KMS-11 (cell line): ENCODE results near the gene GAK.

Experiments used
- H2AFZ ChIP-seq: fragments of 200-600 bp; sonication (generic); 2 replicates; pipeline ENCODE4 v1.6.1; 2016; ENCODE audit warnings: antibody characterized with exemption, mixed run types, low read depth
- H3K27ac ChIP-seq: fragments of 200-600 bp; sonication (generic); 2 replicates; pipeline ENCODE4 v1.6.1; 2016; ENCODE audit warnings: mild to moderate bottlenecking, mixed run types
- H3K27me3 ChIP-seq: fragments of 200-600 bp; sonication (generic); 2 replicates; pipeline ENCODE4 v1.6.1; 2017; ENCODE audit warnings: mild to moderate bottlenecking, low read depth, mixed run types, moderate library complexity; ENCODE audit not compliant: insufficient read depth
- H3K36me3 ChIP-seq: fragments of 200-600 bp; sonication (generic); 2 replicates; pipeline ENCODE4 v1.6.1; 2017; ENCODE audit warnings: mild to moderate bottlenecking, mixed run types; ENCODE audit not compliant: insufficient read depth
- H3K4me1 ChIP-seq: fragments of 200-600 bp; sonication (generic); 2 replicates; pipeline ENCODE4 v1.6.1; 2016; ENCODE audit warnings: mild to moderate bottlenecking, low read depth, mixed run types; ENCODE audit not compliant: poor library complexity, severe bottlenecking
- H3K4me2 ChIP-seq: fragments of 200-600 bp; sonication (generic); 2 replicates; pipeline ENCODE4 v1.7.0; 2016; ENCODE audit warnings: mild to moderate bottlenecking, mixed run types
- H3K4me3 ChIP-seq: fragments of 200-600 bp; sonication (generic); IDR thresholded peaks from 2 replicates; pipeline ENCODE4 v1.6.1; 2017; ENCODE audit warnings: low read depth, low read length, mixed read lengths; ENCODE audit not compliant: insufficient read depth
- H3K79me2 ChIP-seq: fragments of 200-600 bp; sonication (generic); 2 replicates; pipeline ENCODE4 v1.6.1; 2016; ENCODE audit warnings: low read depth, mixed run types; ENCODE audit not compliant: insufficient read depth
- H3K9ac ChIP-seq: fragments of 200-600 bp; sonication (generic); 2 replicates; pipeline ENCODE4 v1.6.1; 2016; ENCODE audit warnings: mild to moderate bottlenecking, mixed run types
- H4K20me1 ChIP-seq: fragments of 200-600 bp; sonication (generic); 2 replicates; pipeline ENCODE4 v1.6.1; 2016; ENCODE audit warnings: mild to moderate bottlenecking, mixed run types; ENCODE audit not compliant: insufficient read depth
- CTCF ChIP-seq: fragments of 200-600 bp; sonication (generic); conservative IDR thresholded peaks from 2 replicates; pipeline ENCODE4 v1.6.1; 2017; ENCODE audit warnings: low read depth, mild to moderate bottlenecking, antibody characterized with exemption, low read length, moderate library complexity, mixed read lengths

GAK gene

GRCh38 chr4:835148-836002 lies 96.7 kb downstream of the GAK start:
- no peaks in the 10 kb centered on the region for H3K4me1 ChIP-seq
- H3K4me2 ChIP-seq = no peak overlapping the region
- no peaks in the 10 kb centered on the region for H3K36me3 ChIP-seq
- H4K20me1 ChIP-seq = no peaks in the 10 kb centered on the region
- no peaks in the 10 kb centered on the region for H3K27me3 ChIP-seq
- TF ChIP-seq CTCF = no peak
- no peak overlapping the region for H3K27ac ChIP-seq
- no peak overlapping the region for H3K4me3 ChIP-seq
- H3K9ac ChIP-seq = no peak overlapping the region
- H2AFZ ChIP-seq = no peak overlapping the region
- no peaks in the 10 kb centered on the region for H3K79me2 ChIP-seq

GRCh38 chr4:834368-835147 lies 97.6 kb downstream of the GAK start:
- no peak overlapping the region for H3K4me2 ChIP-seq
- no peak overlapping the region for H3K27ac ChIP-seq
- no peak for TF ChIP-seq CTCF
- no peaks in the 10 kb centered on the region for H4K20me1 ChIP-seq
- H3K4me1 ChIP-seq = no peaks in the 10 kb centered on the region
- H3K4me3 ChIP-seq = no peak overlapping the region
- H3K27me3 ChIP-seq = no peaks in the 10 kb centered on the region
- no peak overlapping the region for H3K9ac ChIP-seq
- H3K79me2 ChIP-seq = no peaks in the 10 kb centered on the region
- H3K36me3 ChIP-seq = no peaks in the 10 kb centered on the region
- no peak overlapping the region for H2AFZ ChIP-seq

- Histone ChIP-seq H4K20me1 (no peaks in the 10 kb centered on the region), H3K79me2 (no peaks in the 10 kb centered on the region), H3K27me3 (no peaks in the 10 kb centered on the region), H3K4me1 (no peaks in the 10 kb centered on the region), H3K9ac (no peak overlapping the region), H3K4me2 (no peak overlapping the region), H3K27ac (no peak overlapping the region), H3K4me3 (no peak overlapping the region), H2AFZ (no peak overlapping the region), H3K36me3 (no peaks in the 10 kb centered on the region)
- TF ChIP-seq CTCF = no peak
Measured at GRCh38 chr4:833731-834367, 98.3 kb downstream of the GAK start.

- no peak overlapping the region for H3K4me3 ChIP-seq
- H3K27ac ChIP-seq = no peak overlapping the region
- H3K9ac ChIP-seq = no peak overlapping the region
- no peaks in the 10 kb centered on the region for H3K79me2 ChIP-seq
- H3K4me1 ChIP-seq = no peaks in the 10 kb centered on the region
- no peak overlapping the region for H2AFZ ChIP-seq
- H3K36me3 ChIP-seq = no peaks in the 10 kb centered on the region
- no peak overlapping the region for H3K4me2 ChIP-seq
- H3K27me3 ChIP-seq = no peaks in the 10 kb centered on the region
- TF ChIP-seq CTCF = no peak
- no peaks in the 10 kb centered on the region for H4K20me1 ChIP-seq
Measured at GRCh38 chr4:833156-833555, 99.0 kb downstream of the GAK start.
